PFSK-1 (cell line): ENCODE results near the gene PUM2.

Source experiments
- POLR2AphosphoS5 ChIP-seq: IDR thresholded peaks from 2 replicates; pipeline ENCODE4 v1.6.1; 2012; ENCODE audit warnings: low read depth, mild to moderate bottlenecking, control low read depth, low read length, moderate library complexity
- REST ChIP-seq, 2 experiments: IDR thresholded peaks; 2 replicates each; pipeline versions ENCODE4 v1.6.1 to v1.8.0; 2011 to 2012; ENCODE audit warnings: low read depth in 2 of 2, low read length in 2 of 2, control low read depth in 1 of 2, inconsistent platforms in 1 of 2, mild to moderate bottlenecking in 1 of 2, moderate library complexity in 1 of 2; ENCODE audit not compliant: insufficient read depth in 1 of 2

DNA sequence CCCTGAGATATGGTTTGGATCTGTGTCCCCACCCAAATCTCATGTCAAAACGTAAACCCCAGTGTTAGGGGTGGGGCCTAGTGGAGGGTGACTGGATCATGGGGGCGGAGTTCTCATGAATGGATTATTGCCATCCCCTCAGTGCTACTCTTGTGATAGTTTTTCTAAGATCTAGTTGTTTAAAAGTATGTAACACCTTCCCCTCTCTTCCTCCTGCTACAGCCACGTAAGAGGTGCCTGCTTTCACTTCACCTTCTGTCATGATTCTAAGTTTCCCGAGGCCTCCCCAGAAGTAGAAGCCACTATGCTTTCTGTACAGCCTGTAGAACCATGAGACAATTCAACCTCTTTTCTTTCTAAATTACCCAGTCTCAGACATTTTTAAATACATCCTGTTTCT is 16.9 kb downstream of the PUM2 start:
- TF ChIP-seq POLR2AphosphoS5 (no peak), REST (IDR thresholded peaks at IDR 0.05; ENCODE audit: insufficient read depth in 1 of 2, low read depth in 2 of 2, low read length in 2 of 2) (no peak)
